GM21528 (cell line): ENCODE results near the gene CCDC30.
"Not testable (repeated sequence)": the region's sequence is repeated elsewhere in the genome, so short reads cannot be mapped to it uniquely, and the experiment has no call there.

Source experiments
- ATAC-seq: cut with Tn5 transposase; IDR thresholded peaks from one replicate; pipeline ENCODE4 v1.9.1; 2021; ENCODE audit warnings: mild to moderate bottlenecking, moderate library complexity; ENCODE audit not compliant: unreplicated experiment, low FRiP score

The CCDC30 gene

DNA sequence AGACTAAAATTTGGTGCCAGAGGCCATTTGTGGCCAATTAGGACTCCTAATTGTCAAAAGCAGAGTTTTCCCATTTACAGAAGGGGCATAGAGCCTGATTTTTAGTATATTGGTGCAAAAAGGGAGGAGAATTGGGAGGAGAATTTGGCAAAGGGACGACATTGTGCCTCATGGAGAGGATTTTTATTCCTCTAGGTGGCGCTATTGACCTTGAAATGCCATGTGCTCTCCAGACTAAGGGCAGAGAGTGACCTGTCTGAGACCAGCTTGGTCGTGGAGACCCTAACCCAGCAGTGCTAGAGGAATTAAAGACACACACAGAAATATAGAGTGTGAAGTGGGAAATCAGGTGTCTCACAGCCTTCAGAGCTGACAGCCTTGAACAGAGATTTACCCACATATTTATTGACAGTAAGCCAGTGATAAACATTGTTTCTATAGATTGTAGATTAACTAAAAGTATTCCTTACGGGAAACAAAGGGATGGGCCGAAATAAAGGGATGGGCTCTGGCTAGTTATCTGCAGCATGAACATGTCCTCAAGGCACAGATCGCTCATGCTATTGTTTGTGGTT lies 48.6 kb downstream of the CCDC30 start:
- not testable (repeated sequence) for ATAC-seq

DNA sequence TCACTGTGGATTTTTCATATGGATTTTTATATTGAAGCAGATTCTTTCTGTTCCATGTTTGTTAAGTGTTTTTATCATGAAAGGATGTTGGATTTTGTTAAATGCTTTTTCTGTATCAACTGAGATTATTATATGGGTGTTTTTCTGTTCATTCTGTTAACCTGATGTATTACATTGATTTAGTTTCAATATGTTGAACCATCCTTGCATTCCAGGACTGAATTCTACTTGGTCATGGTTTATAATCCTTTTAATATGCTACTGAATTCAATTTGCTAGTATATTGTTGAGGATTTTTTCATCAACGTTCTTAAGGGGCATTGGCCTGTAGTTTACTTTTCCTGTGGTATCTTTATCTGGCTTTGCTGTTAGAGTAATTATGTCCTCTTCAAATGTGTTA lies 55.8 kb downstream of the CCDC30 start:
- no peak for ATAC-seq

DNA sequence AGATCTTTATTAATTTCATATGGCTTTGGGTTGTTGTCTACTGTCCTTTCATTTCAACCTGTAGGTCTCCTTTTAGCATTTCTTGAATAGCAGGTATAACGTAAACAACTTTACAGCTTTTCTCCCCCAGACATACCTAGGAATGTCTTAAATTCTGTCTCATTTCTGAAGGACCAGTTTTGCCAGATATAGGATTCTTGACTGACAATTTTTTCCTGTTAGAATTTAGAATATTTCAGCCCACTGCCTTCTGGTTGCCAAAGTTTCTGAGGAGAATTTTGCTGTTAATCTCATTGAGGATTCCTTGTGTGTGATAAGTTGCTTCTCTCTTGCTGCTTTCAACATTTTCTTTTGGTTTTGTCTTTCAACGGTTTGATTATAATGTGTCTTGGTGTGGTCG lies 60.1 kb downstream of the CCDC30 start:
- ATAC-seq: no peak

DNA sequence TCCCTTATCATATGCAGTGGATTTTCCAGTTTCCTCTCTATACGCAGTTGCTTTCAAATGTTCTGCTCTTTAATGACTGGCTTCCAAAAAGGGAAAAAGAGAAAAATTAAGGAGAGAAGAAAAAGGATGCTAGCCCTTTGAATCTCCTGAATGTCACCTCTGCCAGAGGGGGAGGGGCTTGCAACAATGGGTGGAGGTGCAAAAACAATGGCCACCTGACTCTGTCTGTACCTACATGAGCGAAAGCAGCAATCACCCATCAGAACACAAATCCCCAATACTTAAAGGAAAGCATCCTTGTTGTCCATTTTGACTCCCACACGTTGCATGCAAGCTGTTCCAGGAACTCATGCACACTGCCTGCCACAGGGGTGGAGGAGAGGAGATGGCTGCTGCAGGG lies 61.2 kb downstream of the CCDC30 start:
- no peak for ATAC-seq

DNA sequence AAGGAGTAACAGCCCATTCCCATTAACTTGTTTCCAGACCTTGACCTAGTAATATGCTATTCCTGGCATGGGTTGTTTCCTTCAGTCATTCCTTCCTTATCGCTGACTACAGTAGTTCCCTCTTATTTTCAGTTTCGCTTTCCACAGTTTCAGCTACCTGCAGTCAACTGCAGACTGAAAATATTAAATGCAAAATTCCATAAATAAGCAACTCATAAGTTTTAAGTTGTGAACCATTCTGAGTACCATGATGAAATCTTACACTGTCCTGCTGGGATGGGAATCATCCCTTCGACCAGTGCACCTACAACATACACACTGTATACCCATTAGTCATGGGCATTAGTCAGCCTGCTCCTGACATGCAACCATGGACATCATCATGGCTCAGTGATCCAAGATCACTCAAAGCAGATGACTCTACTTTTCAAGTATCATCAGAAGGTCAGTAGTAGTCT lies 66.7 kb downstream of the CCDC30 start:
- no peak for ATAC-seq

DNA sequence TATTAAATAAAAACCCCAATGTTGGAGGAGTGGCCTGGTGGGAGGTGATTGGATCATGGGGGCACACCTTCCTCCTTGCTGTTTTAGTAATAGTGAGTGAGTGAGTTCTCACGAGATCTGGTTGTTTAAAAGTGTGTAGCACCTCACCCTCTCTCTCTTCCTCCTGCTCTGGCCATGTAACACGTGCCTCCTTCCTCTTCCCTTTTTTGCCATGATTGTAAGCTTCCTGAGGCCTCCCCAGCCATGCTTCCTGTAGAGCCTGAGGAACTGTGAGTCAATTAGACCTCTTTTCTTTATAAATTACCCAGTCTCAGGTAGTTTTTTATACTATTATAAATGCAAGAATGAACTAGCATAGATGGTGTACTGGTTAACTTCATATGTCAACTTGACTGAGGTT lies 68.0 kb downstream of the CCDC30 start:
- no peak for ATAC-seq

DNA sequence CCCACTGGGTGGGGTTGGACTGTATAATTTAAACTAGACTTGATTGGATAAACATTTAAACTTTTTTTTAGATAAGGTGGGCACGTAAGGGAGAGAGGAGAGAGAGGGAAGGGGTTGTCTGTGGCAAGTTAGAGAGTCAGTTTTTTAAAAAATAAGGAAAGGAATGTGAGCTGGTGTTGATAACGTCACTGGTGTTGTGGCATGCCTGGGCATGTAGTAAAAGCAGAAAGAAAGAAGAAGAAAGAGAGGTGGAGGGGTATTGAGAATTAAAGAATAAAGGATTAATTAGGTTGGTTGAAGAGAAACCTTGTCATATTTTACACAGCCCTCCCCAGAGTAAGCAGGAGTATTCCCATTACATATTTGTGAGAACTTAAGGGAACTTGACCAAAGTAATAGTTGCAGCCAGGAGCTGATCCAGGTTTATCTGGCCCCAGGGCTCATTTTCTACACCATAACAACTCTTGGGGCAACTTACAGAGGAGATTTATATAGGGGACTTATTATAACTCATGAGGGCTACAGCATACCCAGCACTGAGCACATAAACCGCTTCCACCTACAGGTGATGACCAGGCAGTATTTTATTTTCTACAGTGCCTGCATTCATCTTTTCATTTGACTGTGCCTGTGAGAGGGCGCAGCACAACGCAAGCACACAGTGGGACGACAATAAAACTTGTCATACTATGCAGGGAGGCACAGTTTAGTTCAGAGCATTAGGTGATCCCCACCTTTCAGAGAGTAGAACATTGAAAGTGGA lies 70.2 kb downstream of the CCDC30 start:
- no peak for ATAC-seq

DNA sequence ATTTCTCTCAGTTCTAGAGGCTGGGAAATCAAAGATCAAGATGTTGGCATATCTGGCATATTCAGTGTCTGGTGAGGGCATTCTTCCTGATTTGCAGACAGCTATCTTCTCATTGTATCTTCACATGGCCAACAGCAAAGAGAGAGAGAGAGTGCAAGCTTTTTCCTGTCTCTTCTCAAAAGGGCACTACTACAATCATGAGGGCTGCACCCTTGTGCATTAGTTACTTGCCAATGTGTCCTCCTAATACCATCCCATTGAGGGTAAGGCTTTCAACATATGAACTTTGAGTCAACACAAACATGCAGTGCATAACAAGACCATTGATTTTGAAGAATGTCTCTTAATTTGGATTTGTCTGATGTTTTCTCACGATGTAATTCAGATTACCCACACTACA lies 78.0 kb downstream of the CCDC30 start:
- ATAC-seq: no peak

DNA sequence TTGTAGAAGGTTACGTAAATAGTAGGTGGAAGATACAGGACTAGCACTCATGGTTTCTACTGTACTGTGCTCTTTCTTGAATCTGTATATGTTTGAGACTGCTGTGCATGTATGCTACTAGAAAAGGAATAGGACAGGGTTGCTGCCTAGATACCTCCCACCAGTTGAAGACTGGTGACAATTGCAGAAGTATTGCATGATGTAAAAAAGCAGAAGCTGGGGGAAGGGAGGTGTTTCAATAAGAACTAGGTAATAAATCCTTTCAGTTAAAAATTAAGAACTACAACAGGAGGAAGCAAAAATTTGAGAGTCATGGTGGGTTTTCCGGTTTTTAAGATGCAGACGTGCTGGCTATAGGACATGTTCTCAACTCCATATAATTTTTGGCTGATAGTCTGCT lies 88.1 kb downstream of the CCDC30 start:
- ATAC-seq: no peak

DNA sequence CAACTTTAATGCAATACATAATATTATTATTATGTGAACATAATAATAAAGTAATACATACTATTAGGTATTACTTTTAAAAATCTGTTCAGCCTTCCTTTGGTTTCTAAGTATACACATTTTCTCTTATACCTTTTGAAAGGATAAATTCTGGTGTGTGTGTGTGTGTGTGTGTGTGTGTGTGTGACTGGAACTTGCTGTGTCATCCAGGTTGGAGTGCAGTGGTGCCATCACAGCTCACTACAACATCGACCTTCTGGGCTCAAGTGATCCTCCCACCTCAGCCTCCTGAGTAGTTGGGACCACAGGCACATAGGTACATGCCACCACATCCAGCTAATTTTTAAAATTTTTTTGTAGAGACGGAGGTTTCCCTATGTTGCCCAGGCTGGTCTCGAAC lies 88.5 kb downstream of the CCDC30 start:
- ATAC-seq: no peak

DNA sequence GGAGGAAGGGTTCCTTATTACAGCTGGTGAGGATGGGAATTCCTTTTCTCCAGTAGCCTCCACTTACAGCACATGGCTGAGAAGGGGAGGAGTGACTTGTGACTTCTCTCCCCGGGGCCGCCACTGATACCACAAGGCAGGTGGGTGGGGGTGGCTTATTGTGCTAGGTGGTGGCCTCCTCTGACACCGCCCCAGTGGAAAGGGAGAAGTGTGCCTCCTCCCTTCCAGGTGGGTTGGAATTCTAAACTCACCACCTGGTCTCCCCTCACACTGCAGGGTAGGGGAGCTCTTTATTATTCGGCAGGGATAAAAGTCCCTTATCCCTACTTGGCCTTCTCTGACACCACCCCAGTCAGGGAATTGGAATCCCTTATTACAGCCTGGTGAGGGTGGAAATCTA lies 89.5 kb downstream of the CCDC30 start:
- ATAC-seq: no peak

DNA sequence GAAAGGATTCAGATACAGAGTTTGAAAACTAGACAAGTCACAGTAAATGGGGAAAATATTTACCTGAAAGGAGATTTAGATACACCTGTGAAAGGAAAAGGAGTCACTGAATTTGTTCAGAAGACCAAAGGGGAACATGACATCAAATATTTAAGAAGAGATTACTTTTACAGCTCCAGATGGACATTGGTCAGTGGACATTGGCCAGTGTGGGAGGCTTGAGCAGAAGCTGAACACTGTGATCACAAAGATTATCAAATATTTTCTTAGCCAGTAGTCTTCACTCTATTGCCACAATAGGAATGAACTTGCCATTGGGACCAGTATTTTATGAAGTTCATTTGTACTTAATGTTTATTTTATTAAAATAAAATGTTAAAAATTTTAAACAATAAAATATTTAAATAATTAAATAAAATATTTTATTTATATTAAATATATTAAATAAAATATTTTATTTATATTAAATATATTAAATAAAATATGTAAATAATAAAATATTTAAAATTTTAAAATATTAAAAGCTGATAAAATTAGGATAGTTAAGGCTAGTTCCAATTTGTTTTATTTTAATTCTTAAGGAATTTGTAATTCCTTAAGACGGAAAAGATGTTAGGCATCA lies 94.3 kb downstream of the CCDC30 start:
- no peak for ATAC-seq

DNA sequence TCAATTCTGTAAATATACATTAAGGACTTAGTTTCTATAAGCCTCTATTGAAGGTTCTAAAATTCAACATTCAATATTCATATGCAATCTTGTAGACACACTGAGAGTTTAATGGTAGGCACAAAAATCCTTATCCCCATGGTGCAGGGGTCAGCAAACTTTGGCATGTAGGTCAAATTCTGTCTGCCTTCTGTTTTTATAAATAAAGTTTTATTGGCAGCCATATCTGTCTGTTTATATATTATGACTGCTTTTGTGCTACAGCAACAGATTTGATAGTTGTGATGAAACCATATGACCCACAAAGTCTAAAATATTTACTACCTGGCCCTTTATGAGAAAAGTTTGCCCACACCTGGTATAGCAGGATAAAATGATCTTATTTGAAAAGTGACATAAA lies 104.0 kb downstream of the CCDC30 start:
- ATAC-seq: no peak

DNA sequence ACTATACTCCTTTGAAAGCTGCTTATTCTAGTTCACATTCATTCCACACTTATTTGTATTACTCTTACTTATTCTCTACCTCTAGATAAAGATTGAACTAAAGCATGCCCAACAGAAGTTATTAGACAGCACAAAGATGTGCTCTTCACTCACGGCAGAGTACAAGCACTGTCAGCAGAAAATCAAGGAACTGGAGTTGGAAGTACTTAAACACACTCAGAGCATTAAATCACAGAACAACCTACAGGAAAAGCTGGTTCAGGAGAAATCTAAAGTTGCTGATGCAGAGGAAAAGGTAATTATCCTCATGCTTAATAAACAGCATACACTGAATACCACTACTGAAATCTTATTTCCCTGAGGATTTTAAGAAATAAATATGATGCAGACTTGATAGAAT lies 113.8 kb downstream of the CCDC30 start:
- ATAC-seq: no peak

DNA sequence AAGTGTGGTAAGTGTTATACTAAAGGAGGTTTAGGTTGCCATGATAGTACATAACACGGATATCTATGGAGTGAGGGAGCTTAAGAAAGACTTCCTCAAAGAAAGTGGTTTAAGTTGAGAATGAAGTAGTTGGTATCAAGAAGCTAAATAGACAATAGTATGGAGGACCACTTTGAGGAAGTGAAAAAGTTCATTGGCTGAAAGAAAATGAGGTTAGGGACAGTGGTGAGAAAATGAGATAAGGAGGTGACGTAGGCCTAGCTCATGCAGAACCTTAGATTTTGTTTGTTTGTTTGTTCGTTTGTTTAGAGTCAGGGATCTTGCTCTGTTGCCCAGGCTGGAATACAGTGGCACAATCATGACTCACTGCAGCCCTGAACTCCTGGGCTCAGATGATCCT lies 122.9 kb downstream of the CCDC30 start:
- ATAC-seq: no peak

DNA sequence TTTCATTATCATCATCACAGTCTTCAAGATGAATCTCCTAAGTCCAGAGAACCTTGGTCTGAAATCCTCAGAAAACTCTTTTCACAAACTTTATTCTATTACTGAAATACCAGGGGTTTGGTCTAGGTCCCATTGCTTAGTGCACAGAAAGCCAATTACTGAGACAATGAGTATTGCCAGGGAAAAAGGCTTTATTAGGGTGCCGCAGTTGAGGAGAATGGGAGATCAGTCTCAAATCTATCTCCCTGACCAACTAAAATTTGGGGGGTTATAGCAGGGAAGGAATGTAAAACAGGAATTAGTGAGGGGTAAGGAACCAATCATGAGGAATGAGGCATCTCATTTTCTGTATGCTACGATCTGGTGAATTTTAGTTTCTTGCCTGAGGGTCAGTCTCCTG lies 124.7 kb downstream of the CCDC30 start:
- no peak for ATAC-seq

DNA sequence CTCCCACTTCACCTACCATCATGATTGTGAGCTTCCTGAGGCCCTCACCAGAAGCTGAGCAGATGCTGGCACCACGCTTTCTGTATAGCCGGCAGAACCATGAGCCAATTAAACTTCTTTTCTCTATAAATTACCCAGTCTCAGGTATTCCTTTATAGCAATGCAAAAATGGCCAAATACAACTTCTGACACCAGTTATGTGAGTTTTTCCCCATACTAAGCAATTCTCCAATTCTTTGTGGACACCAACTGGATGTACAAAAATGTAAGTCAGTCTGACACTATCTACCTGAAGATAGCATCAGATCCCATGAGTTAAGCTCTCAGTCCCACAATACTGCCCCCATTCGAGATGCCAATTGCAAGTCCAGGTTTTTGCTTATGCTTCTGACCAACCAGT lies 129.7 kb downstream of the CCDC30 start:
- ATAC-seq: no peak

DNA sequence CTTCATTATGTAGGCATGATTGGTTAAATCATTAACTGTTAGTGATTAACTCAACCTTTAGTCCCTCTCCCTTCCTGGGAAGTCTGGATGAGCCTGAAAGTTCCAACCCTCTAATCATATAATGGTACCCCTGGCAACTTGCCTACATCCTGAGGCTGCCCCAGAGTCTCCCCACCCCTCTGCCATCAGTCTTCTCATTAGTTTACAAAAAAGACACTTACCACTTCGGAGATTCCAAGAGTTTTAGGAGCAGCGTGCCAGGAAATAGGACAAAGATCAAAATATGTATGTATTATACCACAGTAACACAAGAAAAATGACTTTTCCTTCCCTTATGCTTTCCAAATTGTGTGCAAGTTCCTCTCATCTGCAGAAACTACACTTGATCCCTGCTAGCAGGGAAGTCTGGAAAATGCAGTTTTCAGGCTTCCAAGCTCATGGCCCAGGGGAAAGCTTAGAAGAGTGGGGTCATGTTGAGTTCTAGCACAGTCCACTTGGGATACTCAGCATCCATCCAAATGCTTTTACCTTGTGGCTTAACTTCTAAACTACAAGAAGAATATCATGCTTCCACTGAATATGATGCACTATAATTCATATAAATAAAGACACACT lies 130.5 kb downstream of the CCDC30 start:
- ATAC-seq: no peak

DNA sequence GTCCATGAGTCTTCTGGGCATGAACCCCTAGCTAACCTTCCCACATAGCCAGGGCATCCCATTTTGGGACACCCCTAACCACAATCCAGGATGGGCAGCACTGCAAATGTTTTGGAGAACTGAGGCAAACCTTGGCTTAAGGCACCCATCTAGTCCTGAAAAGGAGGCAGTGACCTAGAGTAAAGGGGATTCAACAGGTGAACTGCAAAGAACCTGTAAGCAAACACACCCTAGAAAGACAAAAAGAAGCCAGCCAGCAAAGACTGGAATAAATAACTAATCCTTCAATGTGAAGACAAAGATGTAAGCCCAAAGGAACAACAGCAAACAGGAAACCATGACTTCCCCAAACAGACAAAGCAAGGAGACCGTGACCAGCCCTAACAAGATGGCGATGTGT lies 138.4 kb downstream of the CCDC30 start:
- ATAC-seq: no peak

DNA sequence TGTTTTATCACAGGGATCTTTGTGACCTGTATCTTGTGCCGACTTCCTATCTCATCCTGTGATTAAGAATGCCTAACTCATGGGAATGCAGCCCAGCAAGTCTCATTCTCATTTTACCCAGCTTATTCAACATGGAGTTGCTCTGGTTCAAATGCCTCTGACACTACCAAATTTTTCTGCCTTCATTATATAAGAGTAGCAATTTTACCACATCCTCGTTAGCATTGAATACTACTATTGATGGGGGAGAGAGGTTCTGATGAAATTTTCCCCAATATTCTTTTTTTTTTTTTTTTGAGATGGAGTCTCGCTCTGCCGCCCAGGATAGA lies 150.7 kb downstream of the CCDC30 start:
- ATAC-seq: no peak

DNA sequence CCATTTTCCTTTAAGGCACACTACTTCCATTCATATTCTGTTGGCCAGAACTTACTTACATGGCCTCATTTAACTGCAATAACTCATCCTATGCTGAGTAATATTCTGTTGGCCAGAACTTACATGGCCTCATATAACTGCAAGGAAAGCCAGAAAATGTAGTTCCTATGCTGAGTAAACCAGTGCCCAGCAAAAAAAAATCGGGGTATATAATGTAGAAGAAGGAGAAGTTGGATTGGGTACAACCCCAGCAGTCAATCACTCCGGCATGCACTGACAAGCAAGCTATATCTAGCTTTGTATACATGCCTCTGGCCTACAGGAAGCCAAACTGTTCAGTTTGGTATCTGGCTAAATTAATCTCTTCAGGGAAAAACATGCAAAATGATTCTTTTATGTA lies 155.8 kb downstream of the CCDC30 start:
- no peak for ATAC-seq

DNA sequence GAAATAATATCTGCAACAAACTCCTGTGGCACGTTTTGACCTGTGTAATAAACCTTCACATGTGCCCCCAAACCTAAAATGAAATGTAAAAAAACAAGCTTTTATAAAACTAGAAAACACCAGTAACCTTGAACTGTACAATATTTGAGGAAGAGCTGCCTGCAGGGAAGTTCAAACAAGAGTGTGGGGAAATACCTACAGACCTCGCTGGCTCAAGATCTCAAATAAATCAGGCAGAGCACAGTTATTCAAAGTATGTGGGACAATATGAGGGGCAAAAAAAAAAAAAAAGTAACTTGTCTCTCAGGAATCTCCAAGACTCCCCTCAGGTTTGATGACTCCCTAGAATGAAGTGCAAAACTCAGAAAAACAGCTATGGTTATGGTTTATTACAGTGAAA lies 157.2 kb downstream of the CCDC30 start:
- no peak for ATAC-seq
